Parathyroid adenoma (tissue), 2 donors: ENCODE results near the gene SMIM24.
"Not testable (repeated sequence)": the region's sequence is repeated elsewhere in the genome, so short reads cannot be mapped to it uniquely, and the experiment has no call there.

ENCODE experiments used
- H2AFZ ChIP-seq: fragments of 300-600 bp; sonication (generic); one replicate; pipeline ENCODE4 v1.7.0; 2017; ENCODE audit warnings: antibody characterized with exemption, mild to moderate bottlenecking
- H3K27ac ChIP-seq: fragments of 300-600 bp; sonication (generic); one replicate; pipeline ENCODE4 v1.7.0; 2017
- H3K27me3 ChIP-seq: fragments of 300-600 bp; sonication (generic); one replicate; pipeline ENCODE4 v1.7.0; 2017; ENCODE audit warnings: low read length; ENCODE audit not compliant: control insufficient read depth, insufficient read depth
- H3K36me3 ChIP-seq: fragments of 300-600 bp; sonication (generic); one replicate; pipeline ENCODE4 v1.7.0; 2017; ENCODE audit warnings: low read length; ENCODE audit not compliant: control insufficient read depth, insufficient read depth
- H3K4me1 ChIP-seq: fragments of 300-600 bp; sonication (generic); one replicate; pipeline ENCODE4 v1.7.0; 2017; ENCODE audit warnings: control low read depth
- H3K4me2 ChIP-seq: fragments of 300-600 bp; sonication (generic); one replicate; pipeline ENCODE4 v1.7.0; 2017; ENCODE audit warnings: low read length
- H3K4me3 ChIP-seq: fragments of 300-600 bp; sonication (generic); one replicate; pipeline ENCODE4 v1.7.0; 2017; ENCODE audit warnings: low read depth, low read length
- H3K79me2 ChIP-seq: fragments of 300-600 bp; sonication (generic); one replicate; pipeline ENCODE4 v1.7.0; 2017; ENCODE audit warnings: control low read depth
- H3K9ac ChIP-seq: fragments of 300-600 bp; sonication (generic); one replicate; pipeline ENCODE4 v1.7.0; 2017; ENCODE audit warnings: mild to moderate bottlenecking
- H3K9me3 ChIP-seq: fragments of 300-600 bp; sonication (generic); one replicate; pipeline ENCODE4 v1.7.0; 2017; ENCODE audit warnings: low read length; ENCODE audit not compliant: control insufficient read depth
- TF ChIP-seq, protein P1 (sequence below): fragments of 300-600 bp; sonication (generic); IDR thresholded peaks from one replicate; pipeline ENCODE4 v1.7.0; 2017; ENCODE audit warnings: antibody characterized with exemption, mild to moderate bottlenecking
- donor health status: primary hyperparathyroidism.

Gene SMIM24

DNA sequence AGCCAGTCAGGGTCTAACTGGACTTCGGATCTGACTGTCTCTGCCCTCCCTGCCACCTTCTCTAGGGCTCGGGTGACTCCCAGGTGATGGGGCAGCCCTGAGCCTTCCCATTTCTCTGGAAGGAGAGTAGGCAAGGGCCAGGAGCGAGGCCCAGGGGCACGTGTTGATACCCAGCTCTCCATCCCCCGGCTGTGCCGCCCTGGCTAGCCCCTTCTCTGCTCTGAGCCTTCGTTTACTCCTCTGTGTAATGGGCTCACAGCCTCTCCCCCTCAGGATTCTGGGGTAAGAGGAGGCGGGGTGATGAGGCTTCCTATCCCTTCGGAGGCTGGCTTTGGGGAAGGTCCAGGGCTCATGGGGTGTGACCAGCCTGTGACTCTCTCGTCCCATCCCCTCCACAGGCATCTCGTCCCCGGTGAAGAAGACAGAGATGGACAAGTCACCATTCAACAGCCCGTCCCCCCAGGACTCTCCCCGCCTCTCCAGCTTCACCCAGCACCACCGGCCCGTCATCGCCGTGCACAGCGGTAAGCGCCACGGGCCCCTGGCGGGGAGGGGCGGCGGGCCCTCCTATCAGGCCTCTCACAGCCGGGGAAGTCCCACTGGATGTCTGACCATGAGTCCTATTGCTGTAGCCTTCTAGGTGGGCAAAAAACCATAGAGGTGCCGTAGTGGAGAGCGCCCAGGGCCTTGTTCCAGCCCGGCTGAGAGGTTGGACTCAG is 31.6 kb downstream of the SMIM24 start:
- Histone ChIP-seq H3K36me3 (no peaks in the 10 kb centered on the region), H3K4me3 (no peak overlapping the region)

DNA sequence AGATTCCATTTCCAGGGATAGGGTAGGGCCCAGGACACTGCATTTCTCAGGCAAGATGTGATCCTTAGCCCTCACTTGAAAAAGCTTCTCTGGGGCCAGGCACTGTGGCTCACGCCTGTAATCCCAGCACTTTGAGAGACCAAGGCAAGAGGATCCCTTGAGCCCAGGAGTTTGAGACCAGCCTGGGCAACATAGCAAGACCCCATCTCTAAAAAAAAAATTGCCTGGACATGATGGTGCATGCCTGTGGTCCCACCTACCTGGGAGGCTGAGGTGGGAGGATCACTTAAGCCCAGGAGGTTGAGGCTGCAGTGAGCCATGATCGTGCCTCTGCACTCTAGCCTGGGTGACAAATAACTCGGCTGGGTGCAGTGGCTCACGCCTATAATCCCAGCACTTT is 33.7 kb downstream of the SMIM24 start:
- not testable (repeated sequence) for H3K4me2 ChIP-seq, H3K4me3 ChIP-seq, H3K4me1 ChIP-seq, H3K36me3 ChIP-seq, H3K27me3 ChIP-seq, H3K9me3 ChIP-seq, H3K27ac ChIP-seq, H2AFZ ChIP-seq, H3K9ac ChIP-seq
- H3K79me2 ChIP-seq: peaks cover 64% of the 10 kb centered on the region

More for the DNA sequence above, 31.6 kb downstream of the SMIM24 start:
- peaks cover 58% of the 10 kb centered on the region for H3K79me2 ChIP-seq
- H2AFZ ChIP-seq: no peak overlapping the region
- TF ChIP-seq, protein P1, sequence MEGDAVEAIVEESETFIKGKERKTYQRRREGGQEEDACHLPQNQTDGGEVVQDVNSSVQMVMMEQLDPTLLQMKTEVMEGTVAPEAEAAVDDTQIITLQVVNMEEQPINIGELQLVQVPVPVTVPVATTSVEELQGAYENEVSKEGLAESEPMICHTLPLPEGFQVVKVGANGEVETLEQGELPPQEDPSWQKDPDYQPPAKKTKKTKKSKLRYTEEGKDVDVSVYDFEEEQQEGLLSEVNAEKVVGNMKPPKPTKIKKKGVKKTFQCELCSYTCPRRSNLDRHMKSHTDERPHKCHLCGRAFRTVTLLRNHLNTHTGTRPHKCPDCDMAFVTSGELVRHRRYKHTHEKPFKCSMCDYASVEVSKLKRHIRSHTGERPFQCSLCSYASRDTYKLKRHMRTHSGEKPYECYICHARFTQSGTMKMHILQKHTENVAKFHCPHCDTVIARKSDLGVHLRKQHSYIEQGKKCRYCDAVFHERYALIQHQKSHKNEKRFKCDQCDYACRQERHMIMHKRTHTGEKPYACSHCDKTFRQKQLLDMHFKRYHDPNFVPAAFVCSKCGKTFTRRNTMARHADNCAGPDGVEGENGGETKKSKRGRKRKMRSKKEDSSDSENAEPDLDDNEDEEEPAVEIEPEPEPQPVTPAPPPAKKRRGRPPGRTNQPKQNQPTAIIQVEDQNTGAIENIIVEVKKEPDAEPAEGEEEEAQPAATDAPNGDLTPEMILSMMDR: no peak
- no peak overlapping the region for H3K4me2 ChIP-seq
- H3K27ac ChIP-seq: no peak overlapping the region
- no peaks in the 10 kb centered on the region for H3K27me3 ChIP-seq
- H3K4me1 ChIP-seq: no peaks in the 10 kb centered on the region
- H3K9me3 ChIP-seq: no peaks in the 10 kb centered on the region
- no peak overlapping the region for H3K9ac ChIP-seq

DNA sequence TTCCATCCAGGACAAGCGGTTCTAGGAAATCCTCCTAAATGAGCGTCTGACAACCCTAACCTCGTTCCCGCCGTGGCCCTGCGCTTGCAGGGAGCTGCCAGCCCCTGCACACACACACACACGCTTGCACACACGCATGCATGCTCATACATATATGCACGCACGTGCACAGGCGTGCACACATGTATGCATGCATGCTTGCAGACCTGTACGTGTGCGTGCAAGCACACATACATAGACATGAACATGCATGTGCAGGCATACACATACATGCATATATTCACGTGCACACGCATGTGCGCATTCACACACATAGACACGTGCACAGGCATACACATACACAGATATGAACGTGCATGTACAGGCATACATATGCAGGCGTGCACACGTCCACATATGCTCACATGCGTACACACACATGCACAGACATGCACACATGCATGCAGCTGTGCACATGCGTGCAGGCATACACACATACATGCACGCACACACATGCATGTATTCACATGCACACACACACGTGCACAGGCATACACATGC is 35.6 kb downstream of the SMIM24 start:
- Histone ChIP-seq H3K9me3 (no peaks in the 10 kb centered on the region), H2AFZ (no peak overlapping the region), H3K4me1 (no peaks in the 10 kb centered on the region), H3K27me3 (no peaks in the 10 kb centered on the region), H3K36me3 (no peaks in the 10 kb centered on the region), H3K4me3 (no peak overlapping the region), H3K79me2 (peaks cover 76% of the 10 kb centered on the region), H3K27ac (no peak overlapping the region), H3K4me2 (no peak overlapping the region), H3K9ac (no peak overlapping the region)
- TF ChIP-seq, protein P1: no peak

DNA sequence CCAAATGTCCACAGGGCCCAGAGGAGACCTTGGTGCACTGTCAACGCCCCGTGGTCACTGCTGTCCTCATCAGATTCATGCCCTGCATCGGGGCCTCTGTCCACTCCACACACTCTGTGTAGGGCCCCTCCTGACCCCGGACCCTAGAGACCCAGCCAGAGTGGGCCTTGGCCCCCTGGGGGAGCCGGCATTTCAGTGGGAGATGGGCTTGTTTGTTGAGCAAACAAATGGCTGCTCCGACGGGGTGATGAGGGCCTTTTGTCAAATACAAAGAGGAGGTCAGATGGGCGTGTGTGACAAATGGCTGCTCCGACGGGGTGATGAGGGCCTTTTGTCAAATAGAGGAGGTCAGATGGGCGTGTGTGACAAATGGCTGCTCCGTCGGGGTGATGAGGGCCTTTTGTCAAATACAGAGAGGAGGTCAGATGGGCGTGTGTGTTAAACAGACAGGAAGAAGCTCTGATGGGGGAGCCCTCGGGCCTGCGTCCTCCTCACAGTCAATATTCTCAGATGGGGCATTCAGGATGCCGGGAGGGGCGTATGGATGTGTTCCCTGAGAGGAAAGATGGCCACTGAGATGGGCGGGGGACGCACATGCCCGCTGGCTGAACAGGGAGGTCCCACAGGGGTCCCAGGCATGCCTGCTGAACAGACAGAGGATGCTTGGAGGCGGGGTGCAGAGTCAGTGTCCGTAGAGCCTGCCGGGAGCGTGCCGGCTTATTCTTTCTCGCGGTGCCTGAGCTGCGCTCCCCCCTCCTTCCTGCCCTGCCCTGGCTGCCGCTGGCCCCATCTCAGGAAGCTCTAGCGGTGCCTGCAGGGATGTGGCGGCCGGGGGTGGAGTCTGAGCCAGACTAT is 36.3 kb downstream of the SMIM24 start:
- H3K79me2 ChIP-seq: peaks cover 73% of the 10 kb centered on the region
- no peaks in the 10 kb centered on the region for H3K27me3 ChIP-seq
- H3K4me1 ChIP-seq: no peaks in the 10 kb centered on the region
- H2AFZ ChIP-seq: no peak overlapping the region
- H3K9ac ChIP-seq: no peak overlapping the region
- H3K4me3 ChIP-seq: no peak overlapping the region
- no peak overlapping the region for H3K4me2 ChIP-seq
- no peaks in the 10 kb centered on the region for H3K9me3 ChIP-seq
- TF ChIP-seq, protein P1: no peak
- no peaks in the 10 kb centered on the region for H3K36me3 ChIP-seq
- H3K27ac ChIP-seq: peak overlapping the region; percentile 31

DNA sequence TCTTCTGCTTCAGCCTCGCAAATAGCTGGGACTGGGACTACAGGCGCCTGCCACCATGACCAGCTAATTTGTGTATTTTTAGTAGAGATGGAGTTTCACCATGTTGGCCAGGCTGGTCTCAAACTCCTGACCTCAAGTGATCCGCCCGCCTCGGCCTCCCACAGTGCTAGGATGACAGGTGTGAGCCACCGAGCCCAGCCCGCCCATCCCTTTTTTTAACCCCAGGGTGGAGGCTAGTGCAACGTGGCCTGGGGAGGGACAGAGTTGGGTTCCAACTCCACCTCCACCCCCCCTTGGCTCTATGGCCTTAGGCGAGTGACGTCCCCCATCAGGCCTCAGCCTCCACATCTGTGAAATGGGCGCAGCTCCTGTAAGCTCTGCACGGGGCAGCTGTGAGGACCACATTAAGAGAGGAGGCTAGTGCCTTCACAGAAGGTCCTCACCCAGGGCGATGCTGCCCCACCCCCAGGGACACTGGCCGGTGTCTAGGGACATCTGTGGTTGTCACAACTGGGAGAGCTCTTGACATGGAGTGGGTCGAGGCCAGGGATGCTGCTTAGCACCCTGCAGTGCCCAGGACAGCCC is 37.7 kb downstream of the SMIM24 start:
- Histone ChIP-seq H3K27ac (no peak overlapping the region), H3K4me1 (no peaks in the 10 kb centered on the region), H3K9ac (no peak overlapping the region), H3K4me3 (no peak overlapping the region), H3K9me3 (no peaks in the 10 kb centered on the region), H3K79me2 (peaks cover 72% of the 10 kb centered on the region), H2AFZ (no peak overlapping the region), H3K27me3 (no peaks in the 10 kb centered on the region), H3K36me3 (no peaks in the 10 kb centered on the region), H3K4me2 (no peak overlapping the region)
- TF ChIP-seq, protein P1: no peak
